Renal cortical epithelial cell (primary cell): ENCODE measurements around the gene CDK5RAP3. TPM values are rescaled to one million over a fixed set of nuclear protein-coding genes. Genes with fewer than 3 reads are reported as not detected.
A peak's percentile ranks its signal among the peaks of the same experiment; 100 is the strongest.

Experiments
- DNase-seq: peaks from one replicate; pipeline ENCODE4 v3.0.0-alpha.2; 2011; ENCODE audit warnings: low read depth
- total RNA-seq: library from RNA; depleted of rRNA; stranded (reverse); fragments of >200 nt; gene quantifications from 2 replicates; pipeline ENCODE4 v1.2.3, GENCODE V29; 2014

The CDK5RAP3 gene
- total RNA-seq, 1 donor from 2014 or later = 66.2 TPM

DNA sequence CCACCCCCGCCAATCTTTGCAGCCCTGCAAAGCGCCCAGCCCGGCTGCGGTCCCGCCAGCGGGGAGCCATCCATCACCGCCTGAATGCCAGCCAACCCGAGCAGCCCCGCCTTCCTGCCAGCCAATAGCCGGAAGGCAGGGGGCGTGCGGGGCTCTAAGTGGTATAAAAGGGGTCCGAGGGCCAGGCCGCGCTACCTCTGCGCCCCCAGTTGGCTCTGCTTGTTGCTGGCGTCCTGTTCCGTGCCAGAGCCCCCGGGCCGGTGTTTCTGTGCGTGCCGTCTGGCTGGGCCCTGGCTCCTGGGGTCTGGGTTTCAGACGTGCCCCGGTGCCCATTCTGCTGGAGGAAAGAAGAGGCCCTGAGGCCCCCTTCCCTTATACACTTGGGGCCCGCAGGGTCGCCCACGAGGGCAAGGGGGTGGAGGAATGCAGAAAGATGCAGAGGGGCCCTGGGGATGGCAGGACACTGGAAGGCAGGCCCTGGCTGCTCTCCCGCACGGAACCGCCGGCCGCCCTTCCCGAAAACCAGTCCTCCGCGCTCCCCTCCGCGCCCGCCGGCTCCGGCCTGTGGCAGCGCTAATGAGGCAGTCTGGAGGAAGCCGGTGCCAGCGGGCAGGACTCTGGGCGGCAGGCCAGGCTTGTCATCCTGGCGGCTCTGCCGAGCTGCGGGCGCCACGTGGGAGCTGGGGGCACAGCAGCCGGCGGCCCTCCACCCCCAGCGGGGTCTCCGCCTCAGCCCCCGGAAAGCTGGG, 52.7 kb downstream of the CDK5RAP3 start:
- peak; percentile 64 for DNase-seq

DNA sequence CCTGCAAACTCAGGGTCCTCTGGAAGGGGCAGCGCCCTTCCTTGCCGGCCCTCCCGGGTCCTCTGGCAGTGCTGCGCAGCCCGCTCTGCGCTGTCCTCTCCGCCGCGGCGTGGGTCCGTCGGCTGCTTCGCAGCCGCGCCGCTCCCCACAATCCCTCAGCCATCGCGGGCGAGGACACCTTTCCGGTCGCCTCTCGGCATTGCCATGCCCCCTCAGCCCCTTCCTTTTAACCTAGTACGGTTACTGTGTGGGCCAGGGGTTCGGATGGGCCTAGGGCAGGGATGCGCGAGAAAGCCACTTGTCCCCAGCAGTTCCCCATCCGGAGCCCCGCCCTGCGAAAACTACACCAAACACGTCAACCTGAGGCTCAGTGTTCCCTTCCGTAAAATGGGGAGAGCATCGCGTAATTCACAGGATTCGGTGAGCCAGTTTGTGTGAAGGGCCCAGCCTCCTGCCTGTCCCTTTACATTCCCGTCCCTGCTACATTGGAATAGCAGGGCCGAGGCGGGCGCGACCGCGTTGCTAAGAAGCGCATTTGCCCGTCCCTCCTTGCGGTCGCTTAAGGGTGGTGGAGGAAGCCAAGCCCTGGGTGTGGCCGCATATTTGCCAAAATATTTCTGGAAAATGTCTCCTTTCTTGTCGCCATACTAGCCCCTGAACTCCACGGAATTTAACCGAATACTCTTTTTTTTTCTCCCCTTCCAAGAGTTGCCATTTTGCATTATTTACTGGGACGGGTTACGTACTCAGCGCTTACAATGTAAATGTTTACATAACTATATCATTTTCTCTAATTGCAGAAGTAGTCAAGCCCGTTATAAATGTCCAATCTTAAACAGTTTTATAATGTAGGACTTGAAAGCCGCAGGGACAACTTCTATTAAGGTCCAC, 53.5 kb downstream of the CDK5RAP3 start:
- peak; percentile 41 for DNase-seq

DNA sequence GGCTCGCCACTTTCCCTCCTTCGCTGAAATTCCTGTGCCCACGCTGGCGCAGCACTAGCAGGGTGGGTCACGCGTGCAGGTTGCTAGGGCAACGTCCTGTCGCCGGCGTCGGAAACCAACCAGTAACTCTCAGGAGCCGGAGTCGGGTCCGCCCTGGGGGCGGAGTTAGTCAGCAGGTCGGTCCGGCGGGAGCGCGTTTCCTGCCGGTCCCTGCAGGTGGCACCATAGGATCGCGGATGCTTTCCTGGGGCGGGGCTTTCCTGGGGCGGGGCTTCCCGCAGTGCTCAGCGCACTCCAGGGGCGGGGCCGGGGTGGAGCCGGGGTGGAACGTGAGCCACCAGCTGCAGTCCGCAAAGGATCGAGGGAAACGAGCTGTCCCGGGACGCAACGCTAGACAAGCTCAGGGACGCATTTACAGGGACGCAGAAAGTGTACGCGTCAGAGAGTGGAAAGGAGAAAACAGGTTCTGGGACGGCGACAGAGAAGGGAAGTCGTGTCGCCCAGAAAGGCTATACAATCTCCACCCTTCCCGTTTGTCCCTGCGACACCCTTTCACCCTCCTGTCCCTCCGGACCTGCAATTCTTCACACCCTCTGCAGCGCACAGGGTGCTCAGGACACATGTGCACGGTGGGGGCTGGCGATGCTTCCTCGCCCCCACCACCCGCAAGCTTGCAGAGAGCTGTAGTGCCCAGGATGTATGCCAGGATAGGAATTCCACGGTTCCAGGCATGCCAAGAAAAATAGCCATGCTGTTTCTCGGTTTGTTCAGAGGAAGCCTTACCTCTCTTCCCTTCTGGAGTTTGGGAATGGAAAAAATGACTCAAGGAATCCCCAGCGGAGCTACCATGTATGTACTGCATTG, 54.4 kb downstream of the CDK5RAP3 start:
- DNase-seq = peak; percentile 94

DNA sequence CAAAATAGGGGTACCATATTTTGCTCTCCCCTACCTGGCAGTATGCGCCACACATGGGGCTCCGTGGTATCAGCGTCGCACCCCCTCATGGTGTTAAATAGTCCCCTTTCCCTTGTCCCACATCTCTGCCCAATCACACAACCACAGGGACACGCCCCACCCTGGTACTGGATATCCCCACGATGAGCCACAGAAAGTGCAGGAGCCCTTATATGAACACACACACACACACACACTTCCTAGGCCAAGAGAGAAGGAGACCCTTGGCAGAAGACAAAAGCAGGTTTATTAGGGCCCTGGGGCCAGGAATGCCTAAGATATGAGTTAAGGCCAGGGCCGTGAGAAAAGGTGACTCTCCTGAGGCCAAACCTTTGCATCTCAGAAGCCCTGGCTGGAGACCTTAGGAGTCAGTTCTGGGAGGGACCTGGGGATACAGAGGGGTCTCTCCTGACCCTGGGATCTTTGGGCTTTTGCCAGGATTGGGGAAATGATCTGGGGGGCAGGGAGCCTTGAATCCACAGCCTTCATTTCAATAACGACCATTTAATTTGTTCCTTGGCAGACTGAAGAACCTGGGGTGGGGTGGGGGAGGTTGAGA, 55.1 kb downstream of the CDK5RAP3 start:
- peak; percentile 62 for DNase-seq

DNA sequence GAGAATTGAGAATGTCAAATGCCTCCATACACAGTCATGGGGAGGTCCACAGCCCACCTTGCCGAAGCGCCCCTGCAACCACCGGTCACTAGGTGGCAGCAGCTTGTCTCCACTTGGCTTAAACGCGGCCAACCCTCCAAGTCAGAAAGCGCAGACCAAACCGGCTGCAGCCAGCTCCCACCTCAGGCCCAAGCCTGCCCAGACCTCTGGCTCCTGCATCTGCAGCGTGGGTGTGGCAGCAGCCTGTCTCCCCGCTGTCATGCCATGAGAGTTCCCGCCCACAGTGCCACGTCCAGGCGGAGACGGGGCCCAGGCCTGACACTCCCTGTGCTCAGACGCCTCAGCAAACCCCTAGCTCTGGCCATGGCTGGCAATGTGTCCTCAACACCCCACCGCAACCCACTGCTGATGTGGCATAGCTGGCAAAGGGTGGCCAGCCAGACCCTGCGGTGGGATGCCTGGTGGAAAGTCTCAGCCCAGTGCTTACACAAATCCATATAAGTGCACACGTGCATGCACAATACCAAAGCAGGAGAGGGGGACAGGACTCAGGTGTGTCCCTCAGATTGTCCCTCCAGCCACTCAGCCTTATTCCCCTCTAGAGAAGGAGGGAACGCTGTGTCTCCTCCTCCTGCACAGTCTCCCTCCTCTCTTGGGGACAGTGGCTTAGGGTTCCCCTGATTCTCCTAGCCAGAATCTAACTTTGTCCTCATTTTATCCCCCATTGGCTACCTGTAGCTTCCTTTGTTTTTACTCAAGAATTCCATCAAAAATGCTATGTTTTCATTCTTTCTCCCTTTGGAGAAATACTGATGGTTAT, 55.8 kb downstream of the CDK5RAP3 start:
- DNase-seq = peak; percentile 78

DNA sequence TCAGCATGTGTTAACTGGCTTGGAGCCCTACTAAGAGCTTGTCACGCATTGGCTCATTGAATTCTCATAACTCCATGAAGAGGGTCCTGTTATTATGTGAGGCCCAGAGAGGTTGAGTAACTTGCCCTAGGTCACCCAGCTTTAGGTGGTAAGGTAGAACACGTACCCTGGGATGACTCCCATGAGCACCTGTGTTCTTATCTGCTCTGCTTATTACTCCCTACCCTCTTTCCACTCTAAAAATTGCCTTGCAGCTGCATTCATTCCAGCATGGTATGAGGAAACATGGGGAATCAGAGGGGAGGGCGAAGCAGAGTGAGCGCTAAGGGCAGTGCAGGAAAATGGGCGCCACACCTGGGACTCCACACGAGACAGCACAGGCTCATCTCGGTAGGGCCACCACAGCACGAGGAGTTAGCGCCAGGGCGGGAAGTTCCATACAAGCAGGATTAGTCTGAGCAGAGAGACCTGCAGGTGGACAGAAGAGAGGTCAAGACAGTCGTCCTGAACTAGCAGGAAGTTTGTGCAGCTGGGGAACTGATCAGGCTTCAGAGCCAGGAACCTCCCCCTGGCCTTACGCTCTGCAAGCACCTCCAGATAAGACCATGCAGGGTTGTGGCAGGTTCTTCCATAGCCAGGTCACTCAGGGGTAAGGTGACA, 56.5 kb downstream of the CDK5RAP3 start:
- DNase-seq = no peak

DNA sequence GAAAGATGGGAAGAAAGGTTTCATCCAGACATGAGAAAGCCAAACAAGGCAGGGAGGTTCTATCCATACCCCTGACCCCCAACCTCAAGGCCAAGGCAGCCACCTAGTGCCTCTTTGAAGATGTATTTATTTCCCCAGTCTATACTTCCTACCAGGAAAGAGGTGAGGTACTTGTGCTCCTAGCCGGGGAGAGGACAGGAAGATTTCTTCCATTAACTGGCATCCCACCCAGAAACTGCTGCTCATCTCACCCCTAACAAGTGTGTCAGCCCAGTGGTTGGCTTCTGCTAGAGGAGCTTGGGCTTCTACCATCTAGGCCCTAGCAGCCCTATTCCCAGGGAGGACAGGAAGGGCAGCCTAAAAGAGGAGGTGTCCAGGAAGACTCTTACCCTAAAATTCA, 57.8 kb downstream of the CDK5RAP3 start:
- no peak for DNase-seq

DNA sequence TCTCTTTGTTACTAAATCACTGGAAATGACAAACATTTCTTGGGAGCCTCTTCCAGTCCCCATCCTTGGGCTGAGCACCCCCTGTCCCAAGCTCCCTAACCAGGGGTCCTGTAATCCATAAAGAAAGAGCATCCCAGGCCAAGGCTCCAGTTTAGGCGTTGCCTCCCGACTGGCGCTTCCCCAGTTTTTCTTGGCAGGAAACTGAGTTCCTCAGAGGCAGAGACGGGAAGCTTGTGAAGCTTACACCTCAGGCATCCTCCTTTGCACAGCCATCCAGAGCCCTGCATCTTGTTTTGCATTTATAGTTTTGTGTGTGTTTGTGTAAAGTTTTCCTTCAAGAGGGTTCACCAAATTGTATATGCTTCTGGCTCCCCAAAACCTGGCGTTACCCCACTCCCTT, 59.6 kb downstream of the CDK5RAP3 start:
- DNase-seq = no peak

Other genes starting within 250 kb of the CDK5RAP3 start
- gene TBX21, start 237.9 kb upstream of the CDK5RAP3 start, total RNA-seq = not detected in 2 replicates
- 6.6 and 11.3 TPM in 2 replicates for gene OSBPL7, start 149.3 kb upstream of the CDK5RAP3 start, total RNA-seq
- 21.0 and 25.4 TPM in 2 replicates for gene MRPL10, start 139.6 kb upstream of the CDK5RAP3 start, total RNA-seq
- 0.45 TPM in 1 of 2 replicates, not detected in the other for gene LRRC46, start 139.4 kb upstream of the CDK5RAP3 start, total RNA-seq
- gene SCRN2, start 129.8 kb upstream of the CDK5RAP3 start, total RNA-seq = 21.3 and 50.4 TPM in 2 replicates
- 0.87 and 1.2 TPM in 2 replicates for gene SP6, start 120.0 kb upstream of the CDK5RAP3 start, total RNA-seq
- gene SP2, start 74.9 kb upstream of the CDK5RAP3 start, total RNA-seq = 0.35 and 3.1 TPM in 2 replicates
- 76.7 and 77.6 TPM in 2 replicates for gene PNPO, start 29.5 kb upstream of the CDK5RAP3 start, total RNA-seq
- 0.85 and 6.9 TPM in 2 replicates for gene PRR15L, start 13.2 kb upstream of the CDK5RAP3 start, total RNA-seq
- 6.8 and 8.0 TPM in 2 replicates for gene COPZ2, start 66.7 kb downstream of the CDK5RAP3 start, total RNA-seq
- 75.0 and 267 TPM in 2 replicates for gene NFE2L1, start 77.2 kb downstream of the CDK5RAP3 start, total RNA-seq
- 68.9 and 88.3 TPM in 2 replicates for gene CBX1, start 130.4 kb downstream of the CDK5RAP3 start, total RNA-seq
- gene SNX11, start 136.7 kb downstream of the CDK5RAP3 start, total RNA-seq = 16.1 and 25.0 TPM in 2 replicates